ENCODE data around the gene PGA5. TPM values are rescaled to one million over a fixed set of nuclear protein-coding genes. Genes with fewer than 3 reads are reported as not detected.
A peak's percentile ranks its signal among the peaks of the same experiment; 100 is the strongest.

The PGA5 gene
- total RNA-seq, 1 donor from 2014 or later = 0.79 TPM

DNA sequence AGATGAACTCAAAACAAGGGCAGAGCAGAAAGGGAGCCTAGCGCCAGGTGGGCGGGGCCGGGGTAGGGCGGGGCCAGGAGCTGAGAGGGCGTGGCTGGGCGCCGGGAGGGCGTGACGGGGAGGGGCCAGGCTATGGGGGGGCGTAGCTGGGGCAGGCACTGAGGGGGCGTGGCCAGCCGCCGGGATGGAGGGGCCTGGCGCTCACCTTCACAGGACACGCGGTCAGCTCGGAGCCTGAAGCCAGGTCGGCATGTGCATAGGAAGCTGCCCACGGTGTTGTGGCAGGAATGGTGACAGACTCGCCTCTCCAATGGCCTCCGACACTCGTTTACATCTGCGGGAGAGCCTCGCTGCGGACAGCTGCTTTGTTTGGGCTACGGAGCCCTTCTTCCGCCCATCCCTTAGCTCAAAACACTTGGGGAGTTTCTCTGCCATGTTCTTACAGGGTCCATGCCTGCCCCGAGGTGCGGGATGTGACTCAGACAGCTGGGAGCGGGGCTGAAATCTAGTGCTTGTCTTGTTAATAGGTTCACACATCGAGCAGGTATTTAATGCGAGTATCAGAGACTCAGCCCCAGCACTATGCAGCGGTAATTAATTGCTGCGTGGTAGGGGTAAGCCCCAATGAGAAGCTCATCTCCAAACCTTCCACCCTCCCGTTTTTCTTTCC is 40.7 kb downstream of the PGA5 start:
- H3K36me3 ChIP-seq (ENCODE audit: insufficient read depth, low read length) = peaks cover 2% of the 10 kb centered on the region
- no peak overlapping the region for H3K27ac ChIP-seq (ENCODE audit: low read depth, low read length)
- DNase-seq (ENCODE audit: low read depth) = no peak
- peaks cover 4% of the 10 kb centered on the region for H3K9me3 Mint-ChIP-seq (ENCODE audit: unreplicated experiment)
- H3K27me3 Mint-ChIP-seq (ENCODE audit: low read depth, unreplicated experiment) = peaks cover 12% of the 10 kb centered on the region
- H3K27ac Mint-ChIP-seq (ENCODE audit: unreplicated experiment) = no peak overlapping the region
- TF ChIP-seq EZH2 (IDR thresholded peaks at IDR 0.05; ENCODE audit: insufficient read depth, low read length) = no peak
- TF ChIP-seq, protein P1, sequence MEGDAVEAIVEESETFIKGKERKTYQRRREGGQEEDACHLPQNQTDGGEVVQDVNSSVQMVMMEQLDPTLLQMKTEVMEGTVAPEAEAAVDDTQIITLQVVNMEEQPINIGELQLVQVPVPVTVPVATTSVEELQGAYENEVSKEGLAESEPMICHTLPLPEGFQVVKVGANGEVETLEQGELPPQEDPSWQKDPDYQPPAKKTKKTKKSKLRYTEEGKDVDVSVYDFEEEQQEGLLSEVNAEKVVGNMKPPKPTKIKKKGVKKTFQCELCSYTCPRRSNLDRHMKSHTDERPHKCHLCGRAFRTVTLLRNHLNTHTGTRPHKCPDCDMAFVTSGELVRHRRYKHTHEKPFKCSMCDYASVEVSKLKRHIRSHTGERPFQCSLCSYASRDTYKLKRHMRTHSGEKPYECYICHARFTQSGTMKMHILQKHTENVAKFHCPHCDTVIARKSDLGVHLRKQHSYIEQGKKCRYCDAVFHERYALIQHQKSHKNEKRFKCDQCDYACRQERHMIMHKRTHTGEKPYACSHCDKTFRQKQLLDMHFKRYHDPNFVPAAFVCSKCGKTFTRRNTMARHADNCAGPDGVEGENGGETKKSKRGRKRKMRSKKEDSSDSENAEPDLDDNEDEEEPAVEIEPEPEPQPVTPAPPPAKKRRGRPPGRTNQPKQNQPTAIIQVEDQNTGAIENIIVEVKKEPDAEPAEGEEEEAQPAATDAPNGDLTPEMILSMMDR (IDR thresholded peaks at IDR 0.05; ENCODE audit: insufficient read depth, low read depth, low read length) = no peak
- no peak for FAIRE-seq
- no peak overlapping the region for H2AFZ ChIP-seq (ENCODE audit: low read depth, low read length)
- no peak overlapping the region for H3K4me3 Mint-ChIP-seq (ENCODE audit: unreplicated experiment)
- H3K4me1 Mint-ChIP-seq (ENCODE audit: low read depth, unreplicated experiment) = peaks cover 4% of the 10 kb centered on the region
- no peaks in the 10 kb centered on the region for H3K4me1 ChIP-seq (ENCODE audit: insufficient read depth, low read length)
- no peaks in the 10 kb centered on the region for H3K9me3 ChIP-seq (ENCODE audit: insufficient read depth, low read depth, low read length)
- H3K36me3 Mint-ChIP-seq (ENCODE audit: low read depth, unreplicated experiment) = peaks cover 45% of the 10 kb centered on the region
- H3K4me2 ChIP-seq (ENCODE audit: low read length) = peak overlapping the region; percentile 75
- peaks cover 21% of the 10 kb centered on the region for H3K27me3 ChIP-seq (ENCODE audit: insufficient read depth, low read length)
- H4K20me1 ChIP-seq (ENCODE audit: insufficient read depth, low read length) = peaks cover 8% of the 10 kb centered on the region
- no peak overlapping the region for H3K9ac ChIP-seq (ENCODE audit: low read length)
- no peaks in the 10 kb centered on the region for H3K79me2 ChIP-seq (ENCODE audit: insufficient read depth, low read length)
- no peak overlapping the region for H3K4me3 ChIP-seq (ENCODE audit: insufficient read depth, low read depth, low read length)

DNA sequence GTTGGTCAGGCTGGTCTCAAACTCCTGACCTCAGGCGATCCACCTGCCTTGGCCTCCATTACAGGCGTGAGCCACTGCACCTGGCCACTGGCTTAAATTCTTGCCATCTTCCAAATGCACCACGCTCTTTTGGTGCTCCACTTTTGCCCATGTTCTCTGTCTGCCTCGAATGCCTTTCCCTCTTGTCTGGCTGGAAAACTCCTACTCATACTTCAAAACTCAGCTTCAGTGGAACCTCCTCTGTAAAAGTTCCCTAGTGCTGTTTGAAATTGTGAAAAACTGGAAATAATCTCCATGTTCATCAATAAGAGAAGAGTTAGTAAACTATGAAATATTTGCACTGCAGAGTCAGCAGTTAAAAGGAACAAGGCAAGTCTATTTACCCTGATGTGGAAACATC is 42.6 kb downstream of the PGA5 start:
- DNase-seq (ENCODE audit: low read depth) (no peak), FAIRE-seq (no peak)
- H3K9me3 Mint-ChIP-seq (ENCODE audit: unreplicated experiment) = peaks cover 7% of the 10 kb centered on the region
- no peak overlapping the region for H3K27ac Mint-ChIP-seq (ENCODE audit: unreplicated experiment)
- peaks cover 8% of the 10 kb centered on the region for H4K20me1 ChIP-seq (ENCODE audit: insufficient read depth, low read length)
- H3K79me2 ChIP-seq (ENCODE audit: insufficient read depth, low read length) = no peaks in the 10 kb centered on the region
- H3K27ac ChIP-seq (ENCODE audit: low read depth, low read length) = no peak overlapping the region
- H3K36me3 ChIP-seq (ENCODE audit: insufficient read depth, low read length) = no peaks in the 10 kb centered on the region
- peaks cover 15% of the 10 kb centered on the region for H3K27me3 Mint-ChIP-seq (ENCODE audit: low read depth, unreplicated experiment)
- peaks cover 47% of the 10 kb centered on the region for H3K36me3 Mint-ChIP-seq (ENCODE audit: low read depth, unreplicated experiment)
- no peak overlapping the region for H3K4me2 ChIP-seq (ENCODE audit: low read length)
- H2AFZ ChIP-seq (ENCODE audit: low read depth, low read length) = no peak overlapping the region
- no peak overlapping the region for H3K9ac ChIP-seq (ENCODE audit: low read length)
- peaks cover 11% of the 10 kb centered on the region for H3K27me3 ChIP-seq (ENCODE audit: insufficient read depth, low read length)
- TF ChIP-seq, protein P1 (IDR thresholded peaks at IDR 0.05; ENCODE audit: insufficient read depth, low read depth, low read length) = no peak
- no peak for TF ChIP-seq EZH2 (IDR thresholded peaks at IDR 0.05; ENCODE audit: insufficient read depth, low read length)
- H3K4me3 ChIP-seq (ENCODE audit: insufficient read depth, low read depth, low read length) = no peak overlapping the region
- no peaks in the 10 kb centered on the region for H3K4me1 Mint-ChIP-seq (ENCODE audit: low read depth, unreplicated experiment)
- no peaks in the 10 kb centered on the region for H3K9me3 ChIP-seq (ENCODE audit: insufficient read depth, low read depth, low read length)
- no peaks in the 10 kb centered on the region for H3K4me1 ChIP-seq (ENCODE audit: insufficient read depth, low read length)
- H3K4me3 Mint-ChIP-seq (ENCODE audit: unreplicated experiment) = no peak overlapping the region

DNA sequence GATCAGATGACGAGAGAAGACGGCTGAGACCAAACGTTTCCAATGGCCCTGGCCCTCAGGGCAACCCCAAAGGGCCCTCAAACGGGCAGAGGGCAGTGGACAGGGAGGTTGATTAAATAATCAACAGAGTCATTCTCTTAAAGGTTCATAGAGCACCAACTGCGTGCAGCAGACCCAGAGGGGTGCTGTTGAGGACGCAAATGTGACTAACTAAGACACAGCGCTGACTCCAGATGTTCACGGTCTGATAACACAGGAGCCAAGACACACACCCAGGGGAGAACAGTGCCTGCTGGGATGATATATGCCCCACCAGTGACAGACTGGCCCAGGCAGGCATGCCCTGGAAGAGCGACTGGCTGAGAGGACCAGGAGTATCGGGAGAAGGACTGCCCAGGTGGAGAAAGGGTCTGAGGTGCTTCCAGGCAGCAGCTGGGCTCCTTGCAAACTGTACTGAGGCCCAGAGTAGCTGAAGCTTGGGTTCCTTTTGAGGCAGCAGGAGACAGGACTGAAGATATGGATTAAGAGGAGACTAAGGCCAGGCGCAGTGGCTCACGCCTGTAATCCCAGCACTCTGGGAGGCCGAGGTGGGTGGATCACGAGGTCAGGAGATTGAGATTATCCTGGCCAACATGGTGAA is 46.5 kb downstream of the PGA5 start:
- H3K9ac ChIP-seq (ENCODE audit: low read length) = no peak overlapping the region
- Mint-ChIP-seq H3K27ac (ENCODE audit: unreplicated experiment) (no peak overlapping the region), H3K4me3 (ENCODE audit: unreplicated experiment) (no peak overlapping the region), H3K36me3 (ENCODE audit: low read depth, unreplicated experiment) (peaks cover 36% of the 10 kb centered on the region), H3K27me3 (ENCODE audit: low read depth, unreplicated experiment) (peaks cover 13% of the 10 kb centered on the region), H3K9me3 (ENCODE audit: unreplicated experiment) (peaks cover 3% of the 10 kb centered on the region), H3K4me1 (ENCODE audit: low read depth, unreplicated experiment) (no peaks in the 10 kb centered on the region)
- no peak for TF ChIP-seq EZH2 (IDR thresholded peaks at IDR 0.05; ENCODE audit: insufficient read depth, low read length)
- TF ChIP-seq, protein P1 (IDR thresholded peaks at IDR 0.05; ENCODE audit: insufficient read depth, low read depth, low read length) = no peak
- H3K36me3 ChIP-seq (ENCODE audit: insufficient read depth, low read length) = no peaks in the 10 kb centered on the region
- H4K20me1 ChIP-seq (ENCODE audit: insufficient read depth, low read length) = peaks cover 11% of the 10 kb centered on the region
- no peak overlapping the region for H2AFZ ChIP-seq (ENCODE audit: low read depth, low read length)
- no peak overlapping the region for H3K4me3 ChIP-seq (ENCODE audit: insufficient read depth, low read depth, low read length)
- DNase-seq (ENCODE audit: low read depth) (no peak), FAIRE-seq (no peak)
- H3K4me1 ChIP-seq (ENCODE audit: insufficient read depth, low read length) = no peaks in the 10 kb centered on the region
- peaks cover 11% of the 10 kb centered on the region for H3K27me3 ChIP-seq (ENCODE audit: insufficient read depth, low read length)
- no peak overlapping the region for H3K4me2 ChIP-seq (ENCODE audit: low read length)
- H3K9me3 ChIP-seq (ENCODE audit: insufficient read depth, low read depth, low read length) = no peaks in the 10 kb centered on the region
- H3K27ac ChIP-seq (ENCODE audit: low read depth, low read length) = no peak overlapping the region
- no peaks in the 10 kb centered on the region for H3K79me2 ChIP-seq (ENCODE audit: insufficient read depth, low read length)

All from astrocyte (in vitro differentiated cells and primary cell).